Osteoblast (primary cell): ENCODE data around the gene CLASP2. TPM values are rescaled to one million over a fixed set of nuclear protein-coding genes. Genes with fewer than 3 reads are reported as not detected.

Experiments
- DNase-seq: peaks from one replicate; pipeline ENCODE4 v3.0.0; 2011; ENCODE audit warnings: low spot score, mixed read lengths; ENCODE audit not compliant: insufficient read length; ENCODE audit errors: missing footprints
- H2AFZ ChIP-seq: 2 replicates; pipeline ENCODE4 v1.6.0; 2011; ENCODE audit warnings: mild to moderate bottlenecking, low read length
- H3K27ac ChIP-seq: 2 replicates; pipeline ENCODE4 v1.5.1; 2011; ENCODE audit warnings: mild to moderate bottlenecking, low read depth, low read length, moderate library complexity
- H3K27me3 ChIP-seq: 2 replicates; pipeline ENCODE4 v1.6.0; 2012; ENCODE audit warnings: mild to moderate bottlenecking, control low read depth, inconsistent platforms, low read length, moderate library complexity; ENCODE audit not compliant: insufficient read depth
- H3K36me3 ChIP-seq: 2 replicates; pipeline ENCODE4 v1.5.1; 2011; ENCODE audit warnings: mild to moderate bottlenecking, low read length, control low read depth, moderate library complexity; ENCODE audit not compliant: insufficient read depth
- H3K4me1 ChIP-seq: 2 replicates; pipeline ENCODE4 v1.5.1; 2011; ENCODE audit warnings: mild to moderate bottlenecking, low read length, control low read depth, moderate library complexity; ENCODE audit not compliant: insufficient read depth
- H3K4me2 ChIP-seq: 2 replicates; pipeline ENCODE4 v1.6.0; 2011; ENCODE audit warnings: mild to moderate bottlenecking, low read length; ENCODE audit not compliant: insufficient read depth
- H3K4me3 ChIP-seq: fragments of 200-600 bp; sonication (generic); 3 replicates; pipeline ENCODE4 v1.5.1; 2012; ENCODE audit warnings: mild to moderate bottlenecking, low read length, inconsistent platforms; ENCODE audit not compliant: insufficient read depth
- H3K79me2 ChIP-seq: 2 replicates; pipeline ENCODE4 v1.6.0; 2012; ENCODE audit warnings: mild to moderate bottlenecking, low read length, control low read depth, inconsistent platforms; ENCODE audit not compliant: insufficient read depth
- H3K9me3 ChIP-seq: 2 replicates; pipeline ENCODE4 v1.5.1; 2011; ENCODE audit warnings: low read depth, low read length, control low read depth
- H4K20me1 ChIP-seq: 2 replicates; pipeline ENCODE4 v1.6.0; 2012; ENCODE audit warnings: mild to moderate bottlenecking, low read length, control low read depth; ENCODE audit not compliant: insufficient read depth
- CTCF ChIP-seq: IDR thresholded peaks from 2 replicates; pipeline ENCODE4 v1.5.1; 2011; ENCODE audit warnings: mild to moderate bottlenecking, low read depth, low read length, moderate library complexity; ENCODE audit errors: extremely low read depth
- total RNA-seq: library from RNA; depleted of rRNA; stranded (reverse); fragments of >200 nt; gene quantifications from 2 replicates; pipeline ENCODE4 v1.2.3, GENCODE V29; 2012

Gene CLASP2
- total RNA-seq, 1 donor = 52.1 TPM

DNA sequence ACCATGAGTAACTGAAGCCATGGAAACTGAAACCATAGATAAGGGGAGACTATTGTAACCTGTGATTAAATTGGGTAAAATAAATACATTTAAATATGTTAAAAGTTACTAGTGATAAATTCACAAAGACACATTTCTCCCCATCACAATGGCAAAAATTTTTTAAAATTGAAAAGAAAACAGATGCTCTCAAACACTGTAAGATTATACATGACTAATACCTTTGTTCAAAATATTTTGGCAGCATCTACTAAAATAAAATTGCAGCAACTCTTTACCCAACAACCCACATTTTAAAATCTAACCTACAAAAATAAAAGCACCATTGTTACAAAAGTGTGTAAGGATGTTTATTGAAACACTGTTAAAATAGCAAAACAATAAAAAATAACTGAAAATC, 93.3 kb downstream of the CLASP2 start:
- Histone ChIP-seq H3K36me3 (no peaks in the 10 kb centered on the region), H4K20me1 (no peaks in the 10 kb centered on the region), H3K4me2 (no peak overlapping the region), H3K4me3 (no peak overlapping the region), H3K27ac (no peak overlapping the region), H3K27me3 (no peaks in the 10 kb centered on the region), H3K79me2 (no peaks in the 10 kb centered on the region), H2AFZ (no peak overlapping the region), H3K4me1 (peaks cover 4% of the 10 kb centered on the region), H3K9me3 (no peaks in the 10 kb centered on the region)
- DNase-seq = no peak
- TF ChIP-seq CTCF = no peak

DNA sequence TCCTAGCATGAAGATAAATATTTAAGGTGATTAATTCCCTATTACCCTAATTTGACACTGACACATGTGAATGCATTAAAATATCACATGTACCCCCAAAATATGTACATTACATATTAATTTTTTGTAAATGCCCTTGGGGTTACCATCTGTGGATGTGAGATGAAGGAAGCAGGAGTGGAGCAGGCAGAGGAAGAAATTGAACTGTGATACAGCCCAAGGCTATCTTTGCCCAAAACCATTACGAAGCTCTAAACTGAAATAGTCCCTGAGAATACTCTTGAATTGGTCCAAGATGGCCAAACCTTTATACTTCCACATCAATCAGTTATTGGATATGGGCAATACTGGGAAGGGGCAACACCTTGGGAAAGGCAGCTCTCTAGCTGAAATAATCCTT, 105.0 kb downstream of the CLASP2 start:
- Histone ChIP-seq H3K27me3 (no peaks in the 10 kb centered on the region), H3K4me3 (no peak overlapping the region), H3K9me3 (no peaks in the 10 kb centered on the region), H3K4me1 (no peaks in the 10 kb centered on the region), H3K27ac (no peak overlapping the region), H3K4me2 (no peak overlapping the region), H3K79me2 (no peaks in the 10 kb centered on the region), H2AFZ (no peak overlapping the region), H4K20me1 (no peaks in the 10 kb centered on the region), H3K36me3 (no peaks in the 10 kb centered on the region)
- DNase-seq = no peak
- no peak for TF ChIP-seq CTCF

- no peaks in the 10 kb centered on the region for H3K79me2 ChIP-seq
- no peaks in the 10 kb centered on the region for H3K27me3 ChIP-seq
- TF ChIP-seq CTCF = no peak
- H3K36me3 ChIP-seq = no peaks in the 10 kb centered on the region
- H3K4me3 ChIP-seq = no peak overlapping the region
- H4K20me1 ChIP-seq = no peaks in the 10 kb centered on the region
- no peak overlapping the region for H2AFZ ChIP-seq
- H3K9me3 ChIP-seq = no peaks in the 10 kb centered on the region
- no peak overlapping the region for H3K27ac ChIP-seq
- DNase-seq = no peak
- H3K4me2 ChIP-seq = no peak overlapping the region
- no peaks in the 10 kb centered on the region for H3K4me1 ChIP-seq
Observed at GRCh38 chr3:33612607-33613006, 105.4 kb downstream of the CLASP2 start.

DNA sequence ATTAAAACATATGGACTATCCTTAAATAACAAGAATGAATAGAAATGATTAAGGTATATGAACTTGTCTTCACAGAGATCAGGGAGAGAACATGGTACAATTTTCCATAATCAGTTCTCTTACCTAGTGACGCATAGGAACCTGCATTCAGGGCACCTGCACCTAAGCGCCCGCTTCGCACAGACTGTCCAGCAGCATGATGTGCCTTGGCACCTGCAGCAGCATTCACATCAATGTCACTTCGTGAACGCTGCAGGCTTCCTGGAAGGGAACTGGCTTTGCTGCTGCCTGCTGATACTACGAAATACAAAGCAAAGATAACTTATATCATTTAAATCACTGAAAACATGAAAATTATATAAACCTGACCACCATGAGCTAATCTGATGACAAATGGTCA, 115.2 kb downstream of the CLASP2 start:
- Histone ChIP-seq H3K36me3 (peaks cover 15% of the 10 kb centered on the region), H4K20me1 (no peaks in the 10 kb centered on the region), H3K79me2 (no peaks in the 10 kb centered on the region), H3K27me3 (no peaks in the 10 kb centered on the region), H3K4me1 (no peaks in the 10 kb centered on the region), H3K27ac (no peak overlapping the region), H3K4me2 (no peak overlapping the region), H3K9me3 (no peaks in the 10 kb centered on the region), H2AFZ (no peak overlapping the region), H3K4me3 (no peak overlapping the region)
- TF ChIP-seq CTCF = no peak
- DNase-seq = no peak
